ENCODE measurements around the gene SATB1.
A peak's percentile ranks its signal among the peaks of the same experiment; 100 is the strongest.

Gene SATB1

DNA sequence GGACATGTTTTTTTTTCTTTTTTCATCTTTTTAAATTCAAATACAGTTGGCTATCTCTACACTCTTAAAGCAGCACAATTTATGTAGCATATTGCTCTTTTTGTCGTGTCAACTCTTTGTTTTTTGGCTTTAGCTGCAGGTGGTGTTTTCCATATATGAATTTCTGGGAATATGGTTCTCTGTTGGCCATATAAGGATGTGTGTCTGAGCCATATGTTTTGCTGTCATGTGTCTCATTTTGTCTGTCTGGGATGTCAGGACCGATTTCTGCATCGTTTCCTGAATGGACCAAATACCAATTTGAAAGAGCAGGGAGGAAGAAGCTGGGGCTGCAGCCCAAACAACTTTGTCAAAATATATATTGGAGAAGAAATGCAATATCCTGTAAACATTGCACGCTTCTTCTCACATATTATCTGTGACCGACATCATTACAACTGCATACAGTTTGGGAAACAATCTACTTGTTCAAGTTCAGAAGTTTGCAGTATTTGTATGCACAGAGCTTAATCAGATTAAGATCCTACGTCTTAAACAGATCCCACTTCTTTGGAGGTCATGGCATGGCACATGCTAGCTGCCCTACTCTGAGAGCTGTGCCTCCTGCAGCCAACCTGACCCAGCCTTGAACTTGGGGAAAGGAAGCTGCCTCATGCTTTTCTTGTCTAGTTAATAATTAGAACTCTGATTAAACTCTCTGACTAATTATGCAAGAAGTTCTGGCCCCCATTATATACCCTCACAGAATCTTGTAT is 4.0 kb upstream of the SATB1 start:
- no peak for DNase-seq

DNA sequence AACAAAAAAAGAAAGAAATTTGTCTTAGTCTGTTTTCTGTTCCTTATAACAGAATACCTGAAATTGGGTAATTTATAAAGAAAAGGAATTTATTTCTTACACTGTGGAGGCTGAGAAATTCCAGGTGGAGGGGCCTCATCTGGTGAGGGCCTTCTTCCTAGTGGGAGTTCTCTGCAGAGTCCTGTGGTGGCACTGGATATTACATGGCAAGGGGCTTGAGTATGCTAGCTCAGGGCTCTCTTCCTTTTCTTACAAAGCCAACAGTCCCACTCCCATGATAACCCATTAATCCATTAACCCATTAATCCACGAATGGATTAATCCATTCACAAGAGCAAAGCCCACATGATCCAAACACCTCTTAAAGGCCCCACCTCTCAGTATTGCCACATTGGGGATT is 2.9 kb upstream of the SATB1 start:
- no peak for DNase-seq

DNA sequence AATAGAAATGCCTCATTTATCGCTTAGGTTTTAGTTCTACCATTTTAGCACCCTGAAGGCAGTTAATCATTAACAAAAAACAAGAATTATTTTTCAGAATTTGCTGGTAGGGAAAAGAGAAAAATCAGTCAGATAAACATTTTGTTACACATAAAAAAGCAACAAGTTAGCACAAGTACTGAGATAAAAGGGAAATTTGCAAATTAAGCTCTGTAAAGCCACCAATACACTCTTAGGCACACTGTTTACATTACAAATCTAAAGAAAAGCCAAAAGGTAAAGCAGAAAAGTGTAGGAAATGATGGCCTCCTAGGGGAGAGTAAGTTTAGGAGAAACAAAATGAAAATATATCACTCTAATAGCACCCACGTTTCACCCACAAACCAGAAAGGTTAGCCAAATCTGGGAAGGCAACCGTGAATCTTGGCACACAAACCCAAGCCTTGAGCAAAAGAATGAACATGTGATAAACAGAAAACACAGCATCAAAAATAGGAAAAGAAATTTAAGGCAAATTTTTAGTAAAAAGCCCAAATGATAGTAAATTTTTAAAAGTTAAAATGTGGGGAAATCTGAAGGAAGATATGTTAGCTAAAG is 1.6 kb upstream of the SATB1 start:
- no peak for DNase-seq

DNA sequence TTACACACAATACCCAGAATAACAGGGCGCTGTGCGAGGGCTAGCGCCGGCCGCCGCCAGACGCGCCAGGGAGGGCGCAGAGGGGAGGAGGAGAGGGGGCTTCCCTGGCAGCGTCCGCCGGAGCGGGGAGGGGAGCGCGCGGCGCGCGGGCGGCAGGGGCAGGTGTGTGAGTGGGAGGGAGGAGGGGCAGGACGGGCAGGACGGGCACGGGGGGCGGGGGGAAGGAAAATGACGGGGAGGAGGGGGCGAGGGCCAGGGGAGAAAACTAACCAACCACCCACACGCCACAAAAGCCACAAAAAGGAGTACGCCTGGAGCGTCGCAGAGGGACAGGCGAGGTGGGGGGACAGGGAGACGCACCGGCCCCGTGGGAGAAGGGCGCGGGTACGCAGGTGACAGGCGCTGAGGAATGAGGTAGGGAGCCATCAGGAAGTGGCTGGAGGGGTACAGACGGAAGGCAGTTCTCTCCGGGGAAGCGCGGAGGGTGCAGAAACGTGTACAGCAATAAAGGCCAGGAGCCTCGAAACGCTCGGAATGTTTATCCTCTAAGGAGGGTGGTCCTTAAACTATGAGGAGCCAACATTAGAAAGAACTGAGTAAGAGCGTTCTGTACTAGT is 610 bp upstream of the SATB1 start:
- peak; percentile 76 for DNase-seq

DNA sequence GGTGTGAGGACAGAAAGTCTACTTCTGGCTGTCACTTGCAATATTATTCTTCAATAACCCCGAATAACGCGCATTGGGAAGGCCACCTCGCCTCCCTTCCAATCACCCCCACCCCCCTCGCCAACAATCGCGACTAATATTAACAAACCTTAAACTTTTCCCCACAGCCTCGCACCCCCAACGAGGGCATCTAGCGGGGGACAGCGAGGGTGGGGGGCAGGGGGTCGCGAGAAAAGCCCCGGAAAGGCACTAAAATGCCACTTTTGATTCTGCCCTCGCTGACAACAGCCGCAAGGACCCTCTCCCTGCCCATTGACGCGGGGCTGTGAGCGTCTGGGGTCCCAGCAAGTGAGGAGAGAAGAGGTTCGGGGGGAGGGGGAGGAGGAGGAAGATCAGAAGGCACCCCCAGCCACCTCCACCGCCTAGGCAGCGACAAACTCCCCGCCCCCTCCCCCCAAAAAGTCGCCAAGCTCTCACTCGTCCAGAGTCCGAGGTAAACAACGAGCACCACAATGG is 868 bp downstream of the SATB1 start:
- no peak for DNase-seq

DNA sequence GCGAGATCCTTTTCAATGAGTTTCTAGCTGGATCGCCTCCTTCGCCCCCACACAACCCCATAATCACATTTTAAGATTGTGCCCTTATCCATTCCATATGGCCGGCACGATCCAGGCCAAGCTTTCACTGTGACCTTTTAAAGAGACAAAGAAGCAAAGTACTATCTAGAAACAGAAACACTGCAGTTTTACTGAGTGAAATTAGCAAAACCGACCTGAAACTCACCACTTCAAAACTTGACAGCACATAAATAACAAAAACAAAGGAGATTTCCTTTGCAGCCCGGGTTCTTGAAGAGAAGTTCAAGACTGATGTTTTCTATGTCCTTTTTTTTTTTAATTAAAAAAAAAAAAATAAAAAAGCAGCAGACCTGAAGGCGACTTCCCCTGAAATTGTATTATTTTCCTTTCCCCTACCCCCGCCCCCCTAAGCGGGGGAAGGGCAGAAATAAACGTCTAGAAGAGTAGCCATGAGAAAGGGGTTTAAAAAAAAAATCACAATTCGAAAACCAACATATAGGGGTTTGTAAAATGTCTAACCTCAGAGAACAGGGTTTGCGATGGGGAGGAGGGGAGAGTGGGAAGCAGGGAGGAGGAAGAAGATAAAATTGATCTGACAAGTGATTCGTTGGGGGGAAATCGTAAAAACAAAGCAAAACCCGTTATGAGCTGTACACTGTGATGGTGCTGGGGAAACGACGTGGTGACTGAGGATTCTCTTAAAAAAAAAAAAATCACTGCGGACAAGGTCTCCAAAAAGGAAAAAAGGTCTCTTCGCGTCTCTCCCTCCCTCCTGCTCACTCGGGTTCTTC is 1.5 kb downstream of the SATB1 start:
- DNase-seq = peak; percentile 66

DNA sequence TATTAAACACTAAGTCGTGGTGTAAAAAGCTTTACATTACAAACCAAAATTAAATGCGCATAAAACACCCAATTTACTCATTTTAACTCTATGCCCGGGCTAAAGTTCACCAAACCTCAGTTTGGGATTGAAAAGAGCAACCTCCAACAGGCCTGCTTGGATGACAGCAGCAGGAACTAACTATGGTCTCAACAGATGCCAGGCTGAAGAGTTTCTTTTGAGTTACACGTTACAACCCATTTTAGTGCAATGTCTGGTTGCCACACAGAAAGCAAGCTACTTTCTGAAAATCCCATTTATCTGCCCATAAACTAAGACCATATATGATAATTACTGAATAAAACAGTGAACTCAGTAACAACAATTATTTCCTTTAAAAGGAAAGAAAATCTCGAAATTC is 2.2 kb downstream of the SATB1 start:
- DNase-seq = no peak

DNA sequence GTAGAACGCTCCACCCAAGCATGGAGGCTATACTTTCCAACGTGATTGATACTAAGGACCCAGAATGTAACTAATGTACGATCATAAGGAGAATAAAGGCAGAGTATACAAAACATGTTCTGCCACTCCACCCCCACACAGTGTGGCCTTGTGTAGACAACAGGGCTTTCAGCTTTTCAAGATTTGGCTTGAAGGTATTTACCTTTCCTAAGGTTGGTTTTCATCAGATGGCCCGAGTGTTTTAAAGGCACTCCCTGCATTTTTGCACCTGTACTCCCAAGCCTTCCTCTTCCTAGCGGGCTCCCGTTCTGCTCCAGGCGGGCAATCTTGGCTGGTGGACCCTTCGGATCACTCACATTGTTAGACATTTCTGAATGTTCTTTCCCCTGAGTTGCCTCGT is 4.6 kb downstream of the SATB1 start:
- no peak for DNase-seq

DNA sequence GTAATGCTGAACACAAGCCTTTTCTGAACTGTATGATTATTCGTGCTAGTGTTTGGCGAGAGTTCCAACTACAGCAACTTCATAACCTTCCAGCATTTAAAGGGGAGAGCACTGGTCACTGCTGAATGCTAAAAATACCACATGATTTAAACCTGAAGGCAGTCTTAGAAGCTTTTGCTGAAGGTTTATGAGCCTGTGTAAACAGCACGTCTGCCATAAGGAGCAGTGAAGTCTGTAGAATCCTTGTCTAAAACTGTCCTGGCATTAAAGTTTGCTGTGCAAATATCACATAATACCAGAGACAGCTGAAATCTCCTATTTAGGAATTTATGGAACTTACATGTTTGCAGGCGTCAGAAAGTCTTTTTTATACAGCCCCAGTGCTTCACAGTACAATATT is 5.9 kb downstream of the SATB1 start:
- DNase-seq = no peak

DNA sequence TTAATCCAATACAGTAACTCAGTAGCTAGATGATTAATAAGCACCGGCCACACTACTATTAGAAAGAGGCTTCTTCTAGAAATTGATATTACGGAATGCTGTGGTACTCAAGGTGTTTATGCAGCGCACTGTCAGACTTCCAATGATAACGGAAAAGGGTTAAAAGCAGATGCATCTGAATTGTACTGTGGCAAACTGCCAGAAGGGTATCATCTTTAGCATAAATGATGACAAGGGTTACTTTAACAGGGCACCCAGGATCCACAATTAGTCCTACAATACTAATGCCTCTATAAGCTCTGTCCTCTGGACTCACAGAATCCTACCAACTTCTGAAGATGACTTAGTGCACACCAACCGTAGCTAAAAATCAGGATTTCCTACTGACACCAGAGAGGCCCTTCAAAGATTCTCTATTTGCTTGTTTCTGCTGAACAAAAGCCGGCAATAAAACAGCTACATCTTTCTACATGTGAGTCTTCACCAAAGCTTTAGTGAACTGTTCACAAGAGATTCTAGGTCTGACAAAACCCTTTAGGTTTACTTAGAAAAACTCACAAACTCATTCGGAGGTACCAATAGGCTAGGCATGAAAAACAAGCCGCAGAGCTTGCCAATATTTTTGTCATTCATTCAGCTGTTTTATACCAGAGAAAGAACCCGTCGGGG is 7.1 kb downstream of the SATB1 start:
- no peak for DNase-seq

DNA sequence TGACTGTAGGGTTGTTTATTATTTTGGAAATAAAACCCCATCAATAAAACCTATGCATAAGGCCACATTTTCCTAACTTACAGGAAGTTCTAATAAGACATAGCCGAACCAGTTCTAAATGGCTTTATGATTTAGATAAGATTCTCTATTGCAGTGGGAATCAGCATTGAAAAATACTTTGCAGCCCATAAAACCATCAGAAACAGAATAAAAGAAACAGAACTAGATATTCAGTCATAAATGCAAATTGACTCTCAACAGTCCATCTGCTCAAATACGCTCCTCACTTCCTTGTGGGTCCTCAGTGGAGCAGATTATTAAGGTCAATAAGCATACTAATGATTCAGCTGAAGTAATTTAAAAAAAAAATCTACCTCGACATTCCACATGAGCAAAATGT is 8.8 kb downstream of the SATB1 start:
- no peak for DNase-seq

DNA sequence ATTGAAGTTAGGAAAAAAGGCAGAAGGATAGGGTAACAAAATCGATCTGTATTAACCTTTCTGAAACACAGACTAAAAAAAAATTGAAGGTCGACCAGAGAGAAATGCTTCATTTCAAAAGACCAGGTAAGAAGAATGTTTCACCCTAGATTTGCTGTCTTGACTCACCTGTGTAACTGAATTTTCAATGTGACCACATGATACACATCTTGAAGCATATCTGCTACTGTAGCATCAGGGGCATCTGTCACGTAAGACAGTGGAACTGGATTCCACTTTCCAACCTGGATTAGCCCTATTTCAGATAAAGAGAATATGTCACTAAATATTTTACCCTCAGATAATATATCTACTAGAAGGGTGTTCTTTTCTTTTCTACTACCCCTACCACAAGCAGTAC is 9.3 kb downstream of the SATB1 start:
- DNase-seq = no peak

DNA sequence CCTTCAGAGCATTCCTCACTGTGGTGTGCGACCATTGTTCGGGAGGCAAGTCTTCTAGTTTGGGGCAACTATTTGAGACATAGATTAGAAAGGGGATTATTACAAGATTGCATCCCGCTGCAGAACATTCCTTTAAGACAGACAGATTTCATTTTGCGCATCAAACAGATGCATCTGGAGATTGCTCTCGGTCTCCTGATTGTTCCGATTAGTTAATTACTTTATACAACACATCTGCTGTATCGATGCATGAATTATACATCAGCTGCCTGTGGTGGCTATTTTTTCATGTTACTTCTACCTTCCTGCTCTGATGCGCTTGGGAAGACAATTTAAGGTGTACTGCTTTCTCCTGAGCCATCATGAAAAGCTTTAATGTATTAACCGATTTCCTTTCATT is 10.0 kb downstream of the SATB1 start:
- no peak for DNase-seq

DNA sequence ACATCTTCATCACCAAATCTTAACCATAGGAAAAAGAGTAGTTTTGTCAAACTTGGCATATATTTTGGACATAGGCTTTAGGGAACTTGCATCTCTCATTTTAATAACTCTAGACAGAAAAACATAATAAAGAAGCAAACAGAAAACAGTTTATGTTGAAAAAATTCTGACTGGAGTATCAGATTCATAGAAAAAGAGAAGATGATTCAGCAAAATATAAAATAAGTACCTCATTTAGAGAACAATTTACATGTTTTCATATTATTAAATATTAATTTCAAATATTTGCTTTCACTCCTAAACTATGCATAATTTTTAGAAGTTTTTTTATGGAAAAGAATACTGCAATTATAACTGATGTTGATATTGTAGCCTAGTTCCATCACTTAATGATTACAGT is 12.5 kb downstream of the SATB1 start:
- no peak for DNase-seq

DNA sequence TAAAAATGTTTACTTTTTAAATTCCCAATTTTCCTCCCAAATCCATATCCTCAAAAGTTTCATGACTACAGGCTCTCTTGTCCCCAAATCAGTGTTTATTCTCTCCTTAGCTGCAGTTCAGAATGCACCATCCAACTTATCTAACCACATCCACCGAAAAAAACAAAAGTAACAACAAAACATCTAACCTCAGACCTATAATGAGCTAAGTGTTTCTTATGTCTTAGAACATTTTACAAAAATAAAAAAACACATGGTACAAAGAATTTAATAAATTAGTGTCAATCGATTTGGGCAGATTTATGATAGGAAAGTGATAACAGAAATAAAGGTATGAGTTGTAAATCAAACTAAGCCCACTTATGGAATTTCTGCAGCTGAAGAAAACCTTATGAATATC is 13.6 kb downstream of the SATB1 start:
- DNase-seq = no peak

DNA sequence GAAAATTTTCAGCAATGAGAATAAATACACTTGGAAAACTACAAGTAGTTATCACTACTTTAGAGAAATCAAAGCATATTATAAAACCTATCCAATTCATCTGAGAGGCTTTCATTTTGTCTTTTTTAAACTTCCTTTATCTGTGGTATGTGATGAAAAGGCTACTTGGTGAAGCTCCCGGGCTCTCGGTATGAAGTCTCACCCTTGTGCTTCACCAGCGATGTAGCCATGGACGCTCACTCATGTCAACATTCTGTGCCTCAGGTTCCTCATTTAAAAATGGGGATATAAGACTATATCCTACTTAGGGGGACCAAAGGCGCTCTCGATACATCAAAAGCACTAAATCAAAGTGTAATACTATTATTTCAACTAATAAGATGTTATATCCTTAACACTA is 14.9 kb downstream of the SATB1 start:
- no peak for DNase-seq

DNA sequence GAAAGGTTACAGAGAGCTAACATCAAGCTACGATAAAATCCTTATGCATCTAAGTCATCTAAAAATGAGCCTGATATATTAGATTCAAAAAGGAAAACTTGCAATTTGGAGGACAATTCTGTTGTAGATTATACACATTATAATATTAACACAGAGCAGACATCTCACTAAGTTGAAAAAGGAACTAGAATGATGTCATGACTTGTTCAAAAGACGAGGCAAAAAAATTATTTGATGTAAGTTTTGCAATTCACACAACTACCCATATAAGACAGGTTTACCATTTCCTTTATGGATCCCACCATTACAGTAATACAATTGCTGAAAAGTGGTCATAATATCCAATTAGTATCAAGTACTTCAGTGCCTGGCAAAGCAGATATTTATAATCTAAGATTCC is 15.9 kb downstream of the SATB1 start:
- DNase-seq = no peak

DNA sequence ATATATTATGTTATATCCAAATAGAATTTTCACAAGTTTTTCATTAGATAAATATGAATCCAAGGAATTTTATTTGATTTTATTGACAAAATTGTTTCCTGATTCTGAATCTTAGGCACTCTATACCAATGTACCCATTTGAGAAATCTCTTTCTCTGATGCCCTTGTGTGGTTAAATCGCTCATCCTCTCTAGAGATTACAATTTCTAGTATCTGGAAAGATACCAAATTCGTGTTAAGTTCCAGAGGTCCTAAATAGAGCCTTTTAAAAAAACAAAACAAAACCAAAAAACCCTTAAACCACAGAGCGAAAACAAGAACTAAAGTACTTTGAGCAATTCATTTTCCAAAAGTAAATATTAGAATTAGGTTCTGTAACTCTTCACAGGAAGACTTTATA is 20.0 kb downstream of the SATB1 start:
- DNase-seq = no peak

DNA sequence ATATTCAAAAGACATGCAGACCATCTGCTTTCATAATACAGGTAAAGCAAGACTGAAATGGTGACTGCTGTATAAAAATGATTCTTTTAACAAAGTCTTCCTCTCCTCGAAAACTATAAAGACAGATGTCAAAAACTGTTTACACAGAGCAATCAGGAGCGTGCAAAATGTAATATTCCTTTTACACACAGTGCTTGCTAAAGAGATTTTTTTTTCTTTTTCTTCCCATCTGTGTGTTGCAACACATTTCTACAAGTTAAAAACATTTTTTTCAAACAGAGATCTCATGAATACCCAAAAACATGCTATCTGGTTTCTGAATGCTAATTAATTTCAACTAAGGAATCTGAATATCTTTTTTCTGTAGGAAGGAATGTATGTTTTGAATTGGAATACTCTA is 22.1 kb downstream of the SATB1 start:
- no peak for DNase-seq

DNA sequence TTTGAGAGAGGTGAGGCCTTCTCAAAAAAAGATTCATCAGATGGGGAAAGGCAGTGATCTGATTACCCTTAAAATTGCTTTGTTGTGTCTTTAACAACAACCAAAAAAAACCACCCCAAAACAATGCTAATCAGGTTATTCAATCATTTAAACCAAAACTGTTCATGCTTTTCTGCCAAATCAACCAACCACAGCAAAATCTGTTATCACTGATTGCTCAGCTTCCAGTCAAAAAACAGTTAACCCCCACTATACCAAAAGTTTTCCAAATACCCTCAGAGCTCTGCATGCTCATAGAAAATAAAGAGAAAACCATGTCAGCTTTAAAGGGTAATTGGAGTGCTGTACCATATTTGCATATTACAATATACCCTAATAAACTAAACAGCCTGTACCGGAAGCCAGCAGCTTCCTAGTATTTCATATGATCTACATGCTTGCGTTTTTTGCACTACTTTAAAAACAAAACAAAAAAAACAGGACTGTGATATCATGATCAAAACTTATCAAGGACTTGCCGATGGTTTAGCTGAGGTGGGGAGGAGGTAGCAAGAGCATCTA is 22.8 kb downstream of the SATB1 start:
- DNase-seq = no peak

DNA sequence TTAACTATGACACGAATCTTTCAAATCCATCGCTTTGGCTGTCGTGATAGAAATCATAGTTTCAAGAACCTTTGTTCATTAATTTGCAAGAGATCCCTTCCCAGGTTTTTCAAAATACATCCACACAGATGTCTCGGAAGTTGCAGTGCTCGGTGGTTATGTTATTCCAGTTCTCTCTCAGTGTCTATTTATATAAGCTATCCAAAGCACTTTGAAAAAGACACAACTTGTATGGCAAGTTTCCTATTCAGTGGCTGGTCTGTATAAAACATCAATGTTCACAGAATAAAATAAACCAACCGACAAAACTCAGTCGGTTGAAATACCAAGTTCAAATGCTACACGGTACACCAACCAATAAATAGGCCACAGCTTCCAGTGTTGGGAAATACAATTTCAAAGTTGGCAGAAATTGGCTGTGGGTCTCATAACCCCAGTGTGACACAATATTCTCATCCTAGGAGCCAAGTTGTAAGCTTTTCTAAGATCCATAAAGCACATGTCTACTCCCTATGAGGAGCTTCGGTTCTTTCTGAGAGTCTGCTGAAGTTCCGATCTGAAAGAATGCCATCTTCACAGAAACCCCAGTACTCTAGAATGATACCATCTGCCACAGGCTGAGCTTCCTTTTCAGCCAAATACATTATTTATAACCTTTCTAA is 23.7 kb downstream of the SATB1 start:
- no peak for DNase-seq

DNA sequence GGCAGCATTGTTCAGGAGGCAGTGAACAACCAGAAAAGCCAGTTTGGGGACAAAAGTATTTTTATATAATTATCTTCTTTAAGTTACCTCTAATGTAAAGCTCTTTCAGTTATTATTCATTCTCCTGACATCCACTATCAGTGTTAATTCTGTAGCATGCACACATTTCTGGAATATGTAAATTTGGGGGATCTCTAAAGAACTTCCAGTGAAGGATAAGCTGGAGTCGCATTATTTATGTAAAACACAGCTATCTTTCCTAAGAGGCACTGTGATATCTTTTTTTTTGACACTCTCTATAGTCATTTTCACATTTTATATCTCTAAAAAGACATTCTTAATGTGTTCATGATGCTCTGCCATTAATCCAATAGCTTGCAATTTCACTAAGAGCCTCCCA is 26.7 kb downstream of the SATB1 start:
- DNase-seq = no peak

Data from activated naive CD4-positive, alpha-beta T cell treated with anti-CD3 and anti-CD28 coated beads, Interleukin-2, amount 50 U/mL, for 16 hours (primary cell).